ENCODE data around the gene ORAI1. TPM values are rescaled to one million over a fixed set of nuclear protein-coding genes. Genes with fewer than 3 reads are reported as not detected.
"Not testable (repeated sequence)": the region's sequence is repeated elsewhere in the genome, so short reads cannot be mapped to it uniquely, and the experiment has no call there.

ORAI1 gene
- total RNA-seq, 2 experiments from 2014 or later: 54.2 to 60.1 TPM

- Mint-ChIP-seq H3K27me3 (no peaks in the 10 kb centered on the region), H3K27ac (peak overlapping the region; percentile 61), H3K36me3 (no peaks in the 10 kb centered on the region), H3K9me3 (no peaks in the 10 kb centered on the region), H3K4me3 (no peak overlapping the region), H3K4me1 (peaks cover 6% of the 10 kb centered on the region)
- POLR2A ChIA-PET: interaction anchor here (0.6 to 0.7 kb wide), 2 partner anchors 34 to 57 kb away, joined by 3 read pairs; no protein-coding TSS in a partner anchor
- ATAC-seq (ENCODE audit: low read depth): no peak
- DNase-seq: no peak
Measured at GRCh38 chr12:121614872-121615467, 11.4 kb upstream of the ORAI1 start.

- POLR2A ChIA-PET: no interaction called here
- ATAC-seq (ENCODE audit: low read depth) (no peak), DNase-seq (no peak)
- no peak overlapping the region for H3K27ac Mint-ChIP-seq
- H3K4me3 Mint-ChIP-seq: no peak overlapping the region
- no peaks in the 10 kb centered on the region for H3K36me3 Mint-ChIP-seq
- no peaks in the 10 kb centered on the region for H3K9me3 Mint-ChIP-seq
- peaks cover 6% of the 10 kb centered on the region for H3K4me1 Mint-ChIP-seq
- no peaks in the 10 kb centered on the region for H3K27me3 Mint-ChIP-seq
Measured at GRCh38 chr12:121618659-121619233, 7.6 kb upstream of the ORAI1 start.

DNA sequence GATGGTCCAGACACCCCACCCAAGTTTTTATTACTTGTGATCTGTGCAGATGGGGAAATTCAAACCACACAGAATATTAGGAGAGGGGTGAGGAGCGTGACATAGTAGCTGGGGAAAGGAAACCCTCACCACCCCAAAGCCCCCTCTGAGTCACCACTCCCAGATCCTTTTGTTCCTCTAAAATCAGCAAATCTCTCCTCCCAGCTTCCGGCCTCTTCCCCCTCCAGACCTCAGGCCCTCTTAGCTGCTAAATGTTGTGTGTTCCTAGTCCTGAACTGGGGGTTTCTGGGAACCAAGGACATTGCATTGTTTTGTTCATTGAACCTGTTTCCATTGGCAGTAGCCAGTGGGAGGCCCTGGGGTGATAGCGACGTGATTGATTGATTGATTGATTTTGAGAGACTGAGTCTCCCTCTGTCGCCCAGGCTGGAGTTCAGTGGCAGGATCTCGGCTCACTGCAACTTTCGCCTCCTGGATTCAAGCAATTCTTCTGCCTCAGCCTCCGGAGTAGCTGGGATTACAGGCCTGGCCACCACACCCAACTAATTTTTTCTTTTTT, 5.9 kb upstream of the ORAI1 start:
- Mint-ChIP-seq H3K27me3 (no peaks in the 10 kb centered on the region), H3K9me3 (no peaks in the 10 kb centered on the region), H3K4me3 (no peak overlapping the region), H3K27ac (no peak overlapping the region), H3K36me3 (no peaks in the 10 kb centered on the region), H3K4me1 (peaks cover 9% of the 10 kb centered on the region)
- ATAC-seq (ENCODE audit: low read depth) (no peak), DNase-seq (no peak)
- POLR2A ChIA-PET: interaction anchor here (0.5 to 0.7 kb wide), 2 partner anchors 29 to 393 kb away, joined by 3 read pairs; no protein-coding TSS in a partner anchor

- H3K36me3 Mint-ChIP-seq: peaks cover 20% of the 10 kb centered on the region
Measured at GRCh38 chr12:121626853-121627640, 717 bp downstream of the ORAI1 start.

GRCh38 chr12:121628037-121628436, 1.7 kb downstream of the ORAI1 start:
- DNase-seq (no peak), ATAC-seq (ENCODE audit: low read depth) (no peak)
- Mint-ChIP-seq H3K27ac (peak overlapping the region; percentile 96), H3K9me3 (no peaks in the 10 kb centered on the region), H3K27me3 (no peaks in the 10 kb centered on the region), H3K4me1 (peaks cover 55% of the 10 kb centered on the region), H3K4me3 (peak overlapping the region; percentile 96), H3K36me3 (peaks cover 21% of the 10 kb centered on the region)
- POLR2A ChIA-PET: interaction anchor here (0.6 to 6.9 kb wide), 13 partner anchors 9 to 175 kb away, joined by 3 to 166 read pairs (median 8); partner anchors contain the start of genes KDM2B and MORN3

More at GRCh38 chr12:121626853-121627640, 717 bp downstream of the ORAI1 start:
- peak; percentile 79 for DNase-seq
- Mint-ChIP-seq H3K4me3 (peak overlapping the region; percentile 96), H3K9me3 (no peaks in the 10 kb centered on the region), H3K27ac (peak overlapping the region; percentile 96), H3K4me1 (peaks cover 45% of the 10 kb centered on the region), H3K27me3 (no peaks in the 10 kb centered on the region)
- ATAC-seq (ENCODE audit: low read depth): peak; percentile 64
- POLR2A ChIA-PET: interaction anchor here (0.6 to 6.9 kb wide), 27 partner anchors 10 to 1345 kb away, joined by 3 to 166 read pairs (median 5); partner anchors contain the start of genes ANAPC5, KDM2B and MORN3

- POLR2A ChIA-PET: interaction anchor here (0.6 to 6.9 kb wide), 10 partner anchors 8 to 175 kb away, joined by 3 to 166 read pairs (median 17); partner anchors contain the start of genes KDM2B and MORN3
- Mint-ChIP-seq H3K27ac (peak overlapping the region; percentile 96), H3K4me3 (peak overlapping the region; percentile 96), H3K36me3 (peaks cover 21% of the 10 kb centered on the region), H3K9me3 (no peaks in the 10 kb centered on the region), H3K27me3 (no peaks in the 10 kb centered on the region), H3K4me1 (peaks cover 57% of the 10 kb centered on the region)
- no peak for ATAC-seq (ENCODE audit: low read depth)
- DNase-seq: no peak
Measured at GRCh38 chr12:121628536-121628935, 2.2 kb downstream of the ORAI1 start.

DNA sequence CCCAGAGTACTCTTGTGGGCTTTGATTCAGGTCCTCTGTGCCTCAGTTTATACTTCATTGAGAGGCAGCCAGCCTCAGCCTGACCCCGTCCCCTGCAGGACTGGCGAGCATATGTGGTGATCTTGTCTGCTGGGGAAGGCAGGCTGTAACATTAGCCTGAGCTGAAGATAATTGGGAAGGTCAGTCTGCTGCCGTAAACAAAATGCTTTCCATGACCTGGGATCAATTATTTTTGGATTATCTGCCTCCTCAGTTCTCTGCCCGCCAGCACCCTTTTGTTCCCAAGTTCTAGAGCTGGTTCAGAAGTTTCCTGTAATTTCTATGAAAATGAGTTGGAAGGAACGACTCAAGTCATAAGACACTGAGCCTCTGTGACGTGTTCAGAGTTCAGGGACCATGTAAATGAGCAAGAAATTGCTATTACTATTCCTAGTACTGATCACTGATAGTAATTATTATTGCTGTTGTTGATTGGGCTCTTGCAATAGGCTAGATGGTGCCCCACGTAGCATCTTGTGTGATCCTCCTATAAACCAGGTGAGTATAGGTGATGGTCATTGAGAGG, 4.5 kb downstream of the ORAI1 start:
- no peaks in the 10 kb centered on the region for H3K27me3 Mint-ChIP-seq
- no peaks in the 10 kb centered on the region for H3K9me3 Mint-ChIP-seq
- H3K4me3 Mint-ChIP-seq: peak overlapping the region; percentile 96
- H3K36me3 Mint-ChIP-seq: peaks cover 22% of the 10 kb centered on the region
- peaks cover 61% of the 10 kb centered on the region for H3K4me1 Mint-ChIP-seq
- DNase-seq (no peak), ATAC-seq (ENCODE audit: low read depth) (no peak)
- H3K27ac Mint-ChIP-seq: peak overlapping the region; percentile 62
- POLR2A ChIA-PET: interaction anchor here (1.0 to 6.9 kb wide), 3 partner anchors 18 to 37 kb away, joined by 6 to 166 read pairs (median 35); partner anchors contain the start of gene MORN3

DNA sequence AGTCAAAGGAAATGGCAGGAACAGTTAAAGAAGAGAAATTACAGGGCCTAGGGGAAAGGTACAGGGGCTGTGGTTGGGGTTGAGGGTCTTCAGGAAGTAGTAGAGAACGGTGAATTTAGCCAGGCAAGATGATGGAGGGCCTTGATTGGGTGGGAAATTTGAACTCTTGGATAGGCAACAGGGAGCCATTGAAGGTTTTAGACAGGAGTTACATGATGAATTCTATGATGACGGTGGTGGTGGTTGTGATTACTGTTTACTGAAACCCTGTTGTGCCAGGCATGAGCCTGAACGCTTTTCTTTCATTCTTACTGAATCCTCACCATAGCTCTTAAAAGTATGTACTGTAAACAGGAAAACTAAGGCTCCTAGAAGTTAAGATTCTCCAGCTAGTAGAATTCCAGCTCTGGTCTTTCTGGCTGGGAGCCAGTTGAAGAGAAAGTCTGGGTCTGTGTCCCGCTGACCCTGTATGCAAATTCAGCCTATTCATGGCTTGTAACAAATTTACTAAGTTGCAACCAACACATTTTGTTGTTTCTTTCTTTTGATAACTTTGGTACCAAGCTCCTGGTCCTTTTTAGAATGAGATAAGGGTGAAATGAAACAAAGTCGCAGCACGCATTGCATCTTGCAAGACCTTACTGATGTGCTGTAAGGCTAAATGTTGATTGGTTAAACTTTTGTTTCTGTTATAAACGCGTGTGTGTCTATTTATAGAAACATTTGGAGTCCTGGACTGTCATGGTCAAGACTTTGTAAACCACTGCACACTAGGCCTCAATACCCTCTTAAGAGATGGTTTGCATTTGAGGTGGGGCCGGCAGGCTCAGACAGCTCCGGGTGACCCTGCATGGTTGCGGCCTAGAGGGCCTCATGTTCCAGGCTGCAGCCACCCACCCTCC, 6.0 kb downstream of the ORAI1 start:
- peaks cover 24% of the 10 kb centered on the region for H3K36me3 Mint-ChIP-seq
- POLR2A ChIA-PET: interaction anchor here (1.9 kb wide), 1 partner anchor 37 kb away, joined by 5 read pairs; the partner anchor contains the start of gene MORN3
- DNase-seq (no peak), ATAC-seq (ENCODE audit: low read depth) (no peak)
- peak overlapping the region; percentile 49 for H3K4me3 Mint-ChIP-seq
- H3K27me3 Mint-ChIP-seq: no peaks in the 10 kb centered on the region
- H3K4me1 Mint-ChIP-seq: peaks cover 67% of the 10 kb centered on the region
- H3K9me3 Mint-ChIP-seq: no peaks in the 10 kb centered on the region
- peak overlapping the region; percentile 82 for H3K27ac Mint-ChIP-seq

DNA sequence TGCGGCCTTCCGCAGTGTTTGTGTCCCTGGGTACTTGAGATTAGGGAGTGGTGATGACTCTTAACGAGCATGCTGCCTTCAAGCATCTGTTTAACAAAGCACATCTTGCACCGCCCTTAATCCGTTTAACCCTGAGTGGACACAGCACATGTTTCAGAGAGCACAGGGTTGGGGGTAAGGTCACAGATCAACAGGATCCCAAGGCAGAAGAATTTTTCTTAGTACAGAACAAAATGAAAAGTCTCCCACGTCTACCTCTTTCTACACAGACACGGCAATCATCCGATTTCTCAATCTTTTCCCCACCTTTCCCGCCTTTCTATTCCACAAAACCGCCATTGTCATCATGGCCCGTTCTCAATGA, 7.5 kb downstream of the ORAI1 start:
- H3K27ac Mint-ChIP-seq; ATAC-seq (ENCODE audit: low read depth); H3K9me3 Mint-ChIP-seq; DNase-seq; H3K27me3 Mint-ChIP-seq: not testable (repeated sequence)
- Mint-ChIP-seq H3K4me3 (peak overlapping the region; percentile 13), H3K4me1 (peaks cover 69% of the 10 kb centered on the region), H3K36me3 (peaks cover 24% of the 10 kb centered on the region)
- POLR2A ChIA-PET: interaction anchor here (1.9 kb wide), 1 partner anchor 35 kb away, joined by 5 read pairs; the partner anchor contains the start of gene MORN3

DNA sequence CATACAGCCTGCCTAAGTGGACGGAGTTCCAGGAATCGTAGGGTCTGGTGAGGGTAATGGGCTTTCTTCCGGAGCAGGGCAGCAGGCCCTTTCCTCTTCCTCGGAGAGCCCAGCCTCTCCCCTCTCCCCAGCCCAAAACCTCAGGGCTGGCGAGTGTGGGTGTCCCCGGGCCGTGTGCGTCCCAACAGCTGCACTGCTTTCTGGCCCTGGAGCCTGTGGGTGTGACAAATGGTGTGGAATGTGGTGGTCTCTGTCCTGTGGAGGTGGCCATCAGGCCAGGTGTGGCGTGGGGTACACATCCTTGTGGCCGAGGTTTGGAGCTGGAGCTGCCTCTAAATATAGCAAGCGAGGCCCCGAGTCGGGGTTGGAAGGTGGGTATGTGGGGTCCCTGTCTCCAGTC, 8.5 kb downstream of the ORAI1 start:
- Mint-ChIP-seq H3K27ac (peak overlapping the region; percentile 84), H3K9me3 (no peaks in the 10 kb centered on the region), H3K4me3 (peak overlapping the region; percentile 29), H3K27me3 (no peaks in the 10 kb centered on the region), H3K4me1 (peaks cover 61% of the 10 kb centered on the region), H3K36me3 (peaks cover 18% of the 10 kb centered on the region)
- no peak for ATAC-seq (ENCODE audit: low read depth)
- no peak for DNase-seq
- POLR2A ChIA-PET: interaction anchor here (1.7 to 4.6 kb wide), 3 partner anchors 8 to 55 kb away, joined by 8 to 88 read pairs (median 33); partner anchors contain the start of gene ORAI1

DNA sequence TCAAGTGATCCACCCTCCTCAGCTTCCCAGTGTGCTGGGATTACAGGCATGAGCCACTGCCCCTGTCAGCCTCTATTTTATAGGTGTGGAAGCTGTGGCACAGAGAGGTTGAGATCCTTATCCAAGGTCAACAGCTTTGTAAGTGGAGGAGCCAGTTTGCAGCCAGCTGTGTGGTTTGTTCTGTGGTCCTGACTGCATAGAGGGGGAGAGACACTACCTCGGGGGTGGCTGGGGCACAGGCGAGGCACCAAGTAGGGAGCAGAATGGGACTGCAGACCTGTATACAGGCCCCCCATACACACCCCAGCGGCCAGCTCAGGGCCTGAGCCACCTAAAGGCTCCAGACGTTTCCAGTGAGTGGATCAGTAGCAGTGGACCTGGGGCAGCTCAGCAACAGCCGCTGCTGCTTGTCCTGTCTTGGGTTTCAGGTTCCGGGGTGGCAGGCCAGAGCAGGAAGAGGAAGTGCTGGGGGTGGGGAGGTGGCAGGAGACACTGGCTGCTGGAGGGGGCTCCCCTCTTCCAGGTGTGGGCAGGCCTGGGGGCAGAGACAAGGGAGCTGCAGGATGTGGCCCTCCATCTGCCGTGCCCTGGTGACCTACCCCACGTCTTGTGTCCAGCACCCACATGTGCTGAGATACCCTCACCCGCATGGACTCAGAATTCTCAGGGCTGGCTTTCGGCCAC, 11.0 kb downstream of the ORAI1 start:
- Mint-ChIP-seq H3K36me3 (peaks cover 13% of the 10 kb centered on the region), H3K9me3 (no peaks in the 10 kb centered on the region), H3K27me3 (no peaks in the 10 kb centered on the region), H3K4me1 (peaks cover 45% of the 10 kb centered on the region), H3K27ac (peak overlapping the region; percentile 94), H3K4me3 (peak overlapping the region; percentile 66)
- POLR2A ChIA-PET: interaction anchor here (0.5 to 4.6 kb wide), 15 partner anchors 7 to 101 kb away, joined by 3 to 88 read pairs (median 6); partner anchors contain the start of gene ORAI1
- peak; percentile 87 for ATAC-seq (ENCODE audit: low read depth)
- DNase-seq: peak; percentile 76
